Gastroesophageal sphincter (tissue), 3 donors: ENCODE results near the gene IL12B.

Experiments
- CTCF ChIP-seq, 4 experiments: fragments of 200-600 bp in 2 of 4; fragments of 450-650 bp in 2 of 4; sonication (generic) in 1 of 4; IDR thresholded peaks; one replicate each; pipeline ENCODE4 v1.5.1; 2017 to 2019; ENCODE audit warnings: antibody characterized with exemption in 4 of 4, mild to moderate bottlenecking in 2 of 4, moderate library complexity in 2 of 4
- EP300 ChIP-seq: sonication (generic); formaldehyde crosslinking; IDR thresholded peaks from one replicate; pipeline ENCODE4 v1.6.1; 2017; ENCODE audit warnings: antibody characterized with exemption, mild to moderate bottlenecking
- POLR2A ChIP-seq, 2 donors: fragments of 450-650 bp; IDR thresholded peaks; one replicate each; pipeline ENCODE4 v1.6.1; 2017; ENCODE audit warnings: antibody characterized with exemption in 2 of 2, mild to moderate bottlenecking in 2 of 2, moderate library complexity in 1 of 2
- POLR2AphosphoS5 ChIP-seq: sonication (generic); formaldehyde crosslinking; IDR thresholded peaks from one replicate; pipeline ENCODE4 v1.6.1; 2017; ENCODE audit warnings: antibody characterized with exemption

GRCh38 chr5:159341145-159341544 lies 10.9 kb upstream of the IL12B start:
- TF ChIP-seq POLR2AphosphoS5 (no peak), CTCF (IDR thresholded peaks at IDR 0.05) (no peak), POLR2A (IDR thresholded peaks at IDR 0.05) (no peak), EP300 (no peak)
